Heart right ventricle (tissue), 16 donors: ENCODE data around the gene DNAH17. TPM values are rescaled to one million over a fixed set of nuclear protein-coding genes. Genes with fewer than 3 reads are reported as not detected.
A peak's percentile ranks its signal among the peaks of the same experiment; 100 is the strongest.

Experiments used
- ATAC-seq, 8 donors: fragments of 200-7000 bp; cut with Tn5 transposase; one replicate each; pipeline ENCODE4 v1.9.1; 2020; ENCODE audit warnings: mild to moderate bottlenecking in 8 of 8, moderate library complexity in 8 of 8, moderate number of reproducible peaks in 1 of 8
- DNase-seq, 2 donors: peaks; one replicate each; pipeline ENCODE4 v3.0.0-alpha.2; 2020
- H3K27ac ChIP-seq, 10 donors: fragments of 200-600 bp; sonication (generic) in 2 of 10; one replicate each; pipeline versions ENCODE4 v1.5.0 to v1.8.0; 2020 to 2022; ENCODE audit warnings: mild to moderate bottlenecking in 3 of 10
- H3K27me3 ChIP-seq, 7 donors: fragments of 200-600 bp; one replicate each; pipeline ENCODE4 v1.8.0; 2021 to 2022; ENCODE audit warnings: mild to moderate bottlenecking in 2 of 7
- H3K36me3 ChIP-seq, 9 donors: fragments of 200-600 bp; sonication (generic) in 1 of 9; one replicate each; pipeline versions ENCODE4 v1.5.0 to v1.8.0; 2020 to 2022; ENCODE audit warnings: mild to moderate bottlenecking in 2 of 9
- H3K4me1 ChIP-seq, 9 donors: fragments of 200-600 bp; sonication (generic) in 1 of 9; one replicate each; pipeline versions ENCODE4 v1.5.0 to v1.8.0; 2020 to 2022; ENCODE audit warnings: mild to moderate bottlenecking in 4 of 9
- H3K4me3 ChIP-seq, 10 donors: fragments of 200-600 bp; sonication (generic) in 2 of 10; one replicate each; pipeline versions ENCODE4 v1.5.0 to v1.8.0; 2020 to 2022; ENCODE audit warnings: mild to moderate bottlenecking in 7 of 10, moderate library complexity in 2 of 10
- H3K9me3 ChIP-seq, 11 donors: fragments of 200-600 bp in 10 of 11; sonication (generic) in 2 of 11; one replicate each; pipeline versions ENCODE4 v1.5.0 to v1.8.0; 2013 to 2022; ENCODE audit warnings: mild to moderate bottlenecking in 2 of 11, control low read depth in 1 of 11, moderate library complexity in 1 of 11
- WGBS, 2 donors: extraction: QIAGEN DNeasy Blood & Tissue Kit; methylation state at CpG; one replicate each; pipeline ENCODE4 v1.1.7; 2013; ENCODE audit warnings: inconsistent platforms in 1 of 2; 5-methylcytosine and 5-hydroxymethylcytosine counted together
- intact Hi-C, 10 donors: fragments of 100-400 bp; cut with DNase I; formaldehyde crosslinking; loops; one replicate each; pipeline versions ENCODE4 v1.11.1 to v1.14.2; 2022
- polyA plus RNA-seq, 2 donors: library from polyadenylated mRNA; stranded (reverse); fragments of 200-250 nt; gene quantifications; one replicate each; pipeline ENCODE4 v1.2.3, GENCODE V29; 2013
- total RNA-seq, 10 donors: library from RNA; stranded (reverse); fragmentation: NEBNext Ultra II Directional in 3 of 10; extraction: Animal tissue kit (Norgen Biotek cat#: 25700) in 3 of 10; gene quantifications; one replicate each; pipeline versions ENCODE4 v1.2.1 to v1.2.4, GENCODE V29; 2021 to 2023
- TF ChIP-seq, protein P1 (sequence below), 9 donors: fragments of 200-600 bp; sonication (generic) in 2 of 9; IDR thresholded peaks; one replicate each; pipeline versions ENCODE4 v1.5.0 to v1.8.0; 2021 to 2022; ENCODE audit warnings: antibody characterized with exemption in 9 of 9, mild to moderate bottlenecking in 5 of 9, moderate library complexity in 1 of 9
- donor health status: Arrhythmogenic right ventricular cardiomyopathy.
- donor health status: ischemic (EF 13 %, LVEDD 7.1; RV severe dilation, severe dysfunction).
- donor health status: healthy with polysubstance abuse.
- donor health status: DM: no; HTN: yes; CAD: no.
- donor health status: DM: no; HTN: no; CAD: no.
- donor health status: ischemic (EF 25% LVEDD 6.9; RV normal size, moderate dysfunction).
- donor health status: ischemic (EF 25% LVEDD 5.7; RV mildly dilated, moderate dysfunction).
- donor health status: healthy.
- donor health status: DM: yes; HTN: yes; CAD: no.
- donor health status: Ischemic cardiomyopathy.
- donor health status: ischemic (EF 35%, LVEDD 5.7; RV mildly dilated, moderate dysfunction).
- donor health status: nonischemic (EF 11% LVEDD 7.7; RV severe dilation, severe dysfunction).
- donor health status: DM: yes; HTN: yes; CAD: no.
- donor health status: PGD.
- donor health status: ischemic (EF 29% LVEDD 5.4; RV normal size, mild dysfunction).
- donor health status: nonischemic (EF 23%, LVEDD 6.1; RV moderate dilation, normal function).

The DNAH17 gene
- total and polyA plus RNA-seq, 12 donors = 0.05 to 0.30 (median 0.09) TPM; not detected in 4

DNA sequence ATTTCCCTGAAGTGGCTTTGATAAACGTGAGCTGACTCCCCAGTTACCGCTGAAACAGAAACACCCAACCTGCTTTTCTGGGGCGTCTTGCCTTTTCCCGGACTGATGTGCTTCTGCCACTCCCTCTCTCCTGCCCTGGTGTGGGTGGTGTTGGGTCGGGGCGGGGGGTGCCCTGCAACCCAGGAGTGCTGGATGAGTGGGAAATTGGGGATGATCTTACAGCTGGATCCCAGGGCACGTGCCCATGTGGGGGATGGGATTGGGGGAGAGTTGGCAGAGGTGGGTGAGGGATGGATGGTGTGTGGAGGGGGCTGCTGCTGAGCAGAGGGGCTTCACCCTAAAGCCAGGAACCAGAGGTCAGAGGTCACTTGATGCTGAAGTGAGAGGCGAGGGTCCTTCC is 170.3 kb downstream of the DNAH17 start:
- no peak for ATAC-seq
- H3K4me1 ChIP-seq = peaks cover 8 to 53% (median 38%) of the 10 kb centered on the region in 9 donors
- no peaks in the 10 kb centered on the region for H3K27me3 ChIP-seq
- TF ChIP-seq, protein P1, sequence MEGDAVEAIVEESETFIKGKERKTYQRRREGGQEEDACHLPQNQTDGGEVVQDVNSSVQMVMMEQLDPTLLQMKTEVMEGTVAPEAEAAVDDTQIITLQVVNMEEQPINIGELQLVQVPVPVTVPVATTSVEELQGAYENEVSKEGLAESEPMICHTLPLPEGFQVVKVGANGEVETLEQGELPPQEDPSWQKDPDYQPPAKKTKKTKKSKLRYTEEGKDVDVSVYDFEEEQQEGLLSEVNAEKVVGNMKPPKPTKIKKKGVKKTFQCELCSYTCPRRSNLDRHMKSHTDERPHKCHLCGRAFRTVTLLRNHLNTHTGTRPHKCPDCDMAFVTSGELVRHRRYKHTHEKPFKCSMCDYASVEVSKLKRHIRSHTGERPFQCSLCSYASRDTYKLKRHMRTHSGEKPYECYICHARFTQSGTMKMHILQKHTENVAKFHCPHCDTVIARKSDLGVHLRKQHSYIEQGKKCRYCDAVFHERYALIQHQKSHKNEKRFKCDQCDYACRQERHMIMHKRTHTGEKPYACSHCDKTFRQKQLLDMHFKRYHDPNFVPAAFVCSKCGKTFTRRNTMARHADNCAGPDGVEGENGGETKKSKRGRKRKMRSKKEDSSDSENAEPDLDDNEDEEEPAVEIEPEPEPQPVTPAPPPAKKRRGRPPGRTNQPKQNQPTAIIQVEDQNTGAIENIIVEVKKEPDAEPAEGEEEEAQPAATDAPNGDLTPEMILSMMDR (IDR thresholded peaks at IDR 0.05) = no peak
- H3K9me3 ChIP-seq = no peaks in the 10 kb centered on the region
- DNase-seq = no peak
- peaks cover 0 to 88% (median 22%) of the 10 kb centered on the region in 9 donors for H3K36me3 ChIP-seq
- 87 to 89% methylated on average over 8 of the region's 8 CpGs for WGBS, 2 donors
- no peak overlapping the region for H3K27ac ChIP-seq
- intact Hi-C loops = no loop called here
- no peak overlapping the region for H3K4me3 ChIP-seq

DNA sequence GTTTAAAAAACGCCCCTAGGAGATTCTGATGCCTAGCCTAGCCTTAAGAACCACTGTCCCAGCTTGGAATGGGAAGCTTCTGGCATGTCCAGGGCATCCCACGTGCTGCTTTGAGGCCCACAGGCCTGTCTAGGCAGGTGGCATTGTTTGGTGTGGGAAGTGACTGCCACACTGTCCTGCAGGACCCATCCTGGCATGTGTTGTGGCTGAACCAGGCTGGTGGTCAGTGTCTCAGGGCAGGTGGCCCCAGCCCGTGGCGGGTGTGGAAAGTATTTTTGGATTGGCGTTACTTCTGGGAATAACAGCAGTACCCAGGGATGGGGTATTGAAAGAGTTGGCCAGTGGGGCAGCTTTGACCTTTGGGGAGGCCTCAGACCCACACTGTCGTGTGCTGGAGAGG is 170.8 kb downstream of the DNAH17 start:
- Histone ChIP-seq H3K27me3 (no peaks in the 10 kb centered on the region), H3K4me3 (no peak overlapping the region), H3K4me1 (peaks cover 8 to 53% (median 36%) of the 10 kb centered on the region in 9 donors), H3K27ac (no peak overlapping the region), H3K9me3 (no peaks in the 10 kb centered on the region), H3K36me3 (peaks cover 0 to 91% (median 23%) of the 10 kb centered on the region in 9 donors)
- intact Hi-C loops = no loop called here
- TF ChIP-seq, protein P1 (IDR thresholded peaks at IDR 0.05) = no peak
- WGBS, 2 donors = 93 to 94% methylated on average over 6 of the region's 6 CpGs
- ATAC-seq = no peak
- DNase-seq = no peak

DNA sequence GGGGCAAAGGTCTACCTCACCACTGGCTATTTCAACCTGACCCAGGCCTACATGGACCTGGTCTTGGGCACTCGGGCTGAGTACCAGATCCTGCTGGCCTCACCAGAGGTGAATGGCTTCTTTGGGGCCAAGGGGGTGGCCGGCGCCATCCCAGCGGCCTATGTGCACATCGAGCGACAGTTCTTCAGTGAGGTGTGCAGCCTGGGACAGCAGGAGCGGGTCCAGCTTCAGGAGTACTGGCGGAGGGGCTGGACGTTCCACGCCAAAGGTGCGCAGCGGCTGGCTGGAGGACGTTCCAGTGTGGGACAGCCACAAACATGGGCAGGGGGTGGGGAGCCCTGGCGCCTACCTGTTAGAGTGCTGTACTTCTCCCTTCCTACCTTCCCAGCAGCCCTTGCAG is 173.4 kb downstream of the DNAH17 start:
- 94% methylated on average over 14 of the region's 14 CpGs for WGBS, 2 donors
- intact Hi-C loops = no loop called here
- TF ChIP-seq, protein P1 (IDR thresholded peaks at IDR 0.05) = no peak
- Histone ChIP-seq H3K27me3 (no peaks in the 10 kb centered on the region), H3K27ac (no peak overlapping the region), H3K36me3 (peaks cover 0 to 100% (median 39%) of the 10 kb centered on the region in 9 donors), H3K4me1 (peaks cover 4 to 38% (median 24%) of the 10 kb centered on the region in 9 donors), H3K4me3 (no peak overlapping the region), H3K9me3 (no peaks in the 10 kb centered on the region)
- DNase-seq (peak in 1 of 2 donors; percentile 2), ATAC-seq (no peak)

DNA sequence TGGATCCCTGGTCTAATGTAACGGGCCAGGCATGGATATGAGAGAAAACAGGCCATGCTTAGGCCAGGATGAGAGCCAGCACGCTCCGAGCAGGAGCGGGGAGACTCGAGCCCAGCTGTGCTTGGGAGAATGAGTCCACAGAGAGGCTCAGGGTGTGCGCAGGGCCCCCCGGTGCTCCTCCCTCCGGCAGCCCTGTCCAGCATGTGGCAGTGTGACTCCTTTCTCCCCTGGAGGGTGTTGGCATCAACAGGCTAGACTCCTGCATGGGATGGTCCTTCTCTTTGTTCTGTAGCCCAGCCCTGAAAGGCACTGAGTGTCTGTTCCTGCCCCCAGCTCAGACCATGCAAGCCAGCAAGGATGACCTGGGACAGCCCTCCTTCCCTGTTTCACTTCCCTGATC is 175.3 kb downstream of the DNAH17 start:
- no peak for ATAC-seq
- Histone ChIP-seq H3K27me3 (no peaks in the 10 kb centered on the region), H3K36me3 (peaks cover 0 to 100% (median 44%) of the 10 kb centered on the region in 9 donors), H3K9me3 (no peaks in the 10 kb centered on the region), H3K27ac (peak overlapping the region in 3 of 10 donors; percentile 14 to 59 (median 20)), H3K4me1 (peaks cover 9 to 40% (median 32%) of the 10 kb centered on the region in 9 donors), H3K4me3 (no peak overlapping the region)
- TF ChIP-seq, protein P1 (IDR thresholded peaks at IDR 0.05) = no peak
- peak in 1 of 2 donors; percentile 9 for DNase-seq
- intact Hi-C loops = no loop called here
- 50 to 79% methylated on average over 8 of the region's 8 CpGs for WGBS, 2 donors
